Fibroblast of the conjunctiva (primary cell): ENCODE data around the gene NLGN1.
"Not testable (repeated sequence)": the region's sequence is repeated elsewhere in the genome, so short reads cannot be mapped to it uniquely, and the experiment has no call there.

ENCODE experiments used
- DNase-seq: peaks from one replicate; pipeline ENCODE4 v3.0.0-alpha.2; 2010; ENCODE audit warnings: low read depth

The NLGN1 gene

GRCh38 chr3:173430576-173430975 is 33.0 kb downstream of the NLGN1 start:
- DNase-seq = no peak

DNA sequence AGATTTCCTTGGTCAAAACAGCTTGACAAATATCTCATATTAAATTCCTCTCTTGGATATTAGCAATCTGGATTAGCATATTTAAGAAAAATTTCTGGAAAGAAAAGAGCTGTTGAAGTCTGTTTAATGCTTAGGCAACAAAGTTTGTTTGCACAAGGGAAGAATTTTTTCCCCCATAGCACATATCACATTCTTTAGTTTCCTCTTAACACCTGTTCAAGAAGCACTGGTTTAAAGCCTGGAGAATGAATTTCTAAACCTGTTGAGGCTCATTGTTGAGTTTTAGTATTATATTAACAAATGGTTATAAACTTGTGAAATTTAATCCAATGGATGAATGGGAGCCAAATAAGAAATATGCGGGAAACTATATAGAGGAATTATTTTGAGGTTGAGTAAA is 41.5 kb downstream of the NLGN1 start:
- DNase-seq = no peak

- DNase-seq = no peak
Observed at GRCh38 chr3:173440514-173440913, 43.0 kb downstream of the NLGN1 start.

DNA sequence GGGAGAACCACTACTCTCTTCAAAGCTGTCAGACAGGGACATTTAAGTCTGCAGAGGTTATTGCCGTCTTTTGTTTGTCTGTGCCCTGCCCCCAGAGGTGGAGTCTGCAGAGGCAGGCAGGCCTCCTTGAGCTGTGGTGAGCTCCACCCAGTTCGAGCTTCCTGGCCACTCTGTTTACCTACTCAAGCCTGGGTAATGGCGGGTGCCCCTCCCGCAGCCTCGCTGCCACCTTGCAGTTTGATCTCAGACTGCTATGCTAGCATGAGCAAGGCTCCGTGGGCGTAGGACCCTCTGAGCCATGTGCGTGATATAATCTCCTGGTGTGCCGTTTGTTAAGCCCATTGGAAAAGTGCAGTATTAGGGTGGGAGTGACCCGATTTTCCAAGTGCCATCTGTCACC is 54.0 kb downstream of the NLGN1 start:
- not testable (repeated sequence) for DNase-seq

- no peak for DNase-seq
Observed at GRCh38 chr3:173463250-173463649, 65.7 kb downstream of the NLGN1 start.

- DNase-seq = peak; percentile 38
Observed at GRCh38 chr3:173465112-173465511, 67.6 kb downstream of the NLGN1 start.

GRCh38 chr3:173465898-173466678 is 68.5 kb downstream of the NLGN1 start:
- no peak for DNase-seq

DNA sequence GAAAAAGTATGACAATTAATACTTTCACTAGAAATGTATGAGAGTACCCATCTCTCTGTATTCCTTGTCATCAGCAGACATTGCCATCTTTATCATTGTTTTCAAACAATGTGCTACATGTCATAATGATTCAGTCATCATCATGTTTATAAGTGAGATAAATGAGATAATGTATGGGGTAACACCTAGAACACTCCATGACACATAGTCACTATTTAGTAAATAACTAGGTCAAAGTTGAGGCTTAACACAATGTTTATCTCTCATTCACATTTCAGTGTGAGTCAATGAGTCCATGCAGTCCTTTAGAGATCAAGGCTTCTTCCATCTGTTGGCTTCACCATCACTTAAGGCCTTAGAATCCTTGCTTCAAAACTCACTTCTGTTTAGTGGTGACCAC is 70.0 kb downstream of the NLGN1 start:
- no peak for DNase-seq

DNA sequence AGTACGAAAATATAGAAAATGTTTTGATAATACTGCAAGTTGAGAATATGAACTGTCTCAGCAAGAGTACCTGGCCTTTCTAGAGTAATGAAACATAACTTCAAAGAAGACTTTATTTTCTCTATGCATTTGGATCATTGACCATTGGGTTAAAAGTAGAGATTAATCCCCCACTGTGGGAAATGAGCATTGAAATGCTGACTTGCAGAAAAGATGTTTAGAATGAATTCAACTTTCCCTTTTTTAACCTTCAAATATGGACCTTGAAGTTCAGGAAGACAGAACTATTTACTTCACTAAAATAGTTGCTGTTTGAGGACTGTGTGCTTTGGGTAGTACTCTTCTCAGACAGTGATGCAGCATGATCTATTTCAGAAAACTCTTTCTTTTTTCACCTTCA is 75.7 kb downstream of the NLGN1 start:
- no peak for DNase-seq

GRCh38 chr3:173479301-173479700 is 81.8 kb downstream of the NLGN1 start:
- DNase-seq = no peak

DNA sequence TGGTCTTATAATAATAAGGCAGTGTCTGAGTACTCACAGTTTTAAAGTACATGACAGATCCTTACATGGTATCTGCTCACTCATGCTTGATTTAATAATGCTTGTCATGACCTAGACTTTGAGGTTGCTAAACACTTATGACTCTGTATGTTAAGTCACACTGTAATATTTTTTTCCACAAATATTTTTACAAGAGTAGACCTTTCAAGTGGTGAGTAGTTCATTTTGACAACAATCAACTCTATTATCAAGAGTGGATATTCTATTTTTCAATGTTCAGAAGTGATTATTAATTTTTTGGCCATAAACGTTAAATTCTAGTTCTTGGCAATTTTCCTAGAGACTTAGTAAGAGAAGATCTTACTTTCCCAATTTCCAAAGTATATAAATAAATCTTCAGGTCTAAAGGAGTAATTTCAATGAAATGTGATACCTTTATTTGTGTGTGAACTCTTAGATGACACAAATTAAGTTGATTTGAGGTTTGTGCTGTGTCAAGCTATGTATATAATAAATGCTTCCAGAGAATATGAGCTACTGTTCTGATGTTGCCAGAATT is 104.5 kb downstream of the NLGN1 start:
- DNase-seq = no peak

GRCh38 chr3:173502983-173503568 is 105.5 kb downstream of the NLGN1 start:
- peak; percentile 20 for DNase-seq

- no peak for DNase-seq
Observed at GRCh38 chr3:173510565-173510964, 113.0 kb downstream of the NLGN1 start.

GRCh38 chr3:173513123-173513522 is 115.6 kb downstream of the NLGN1 start:
- no peak for DNase-seq

DNA sequence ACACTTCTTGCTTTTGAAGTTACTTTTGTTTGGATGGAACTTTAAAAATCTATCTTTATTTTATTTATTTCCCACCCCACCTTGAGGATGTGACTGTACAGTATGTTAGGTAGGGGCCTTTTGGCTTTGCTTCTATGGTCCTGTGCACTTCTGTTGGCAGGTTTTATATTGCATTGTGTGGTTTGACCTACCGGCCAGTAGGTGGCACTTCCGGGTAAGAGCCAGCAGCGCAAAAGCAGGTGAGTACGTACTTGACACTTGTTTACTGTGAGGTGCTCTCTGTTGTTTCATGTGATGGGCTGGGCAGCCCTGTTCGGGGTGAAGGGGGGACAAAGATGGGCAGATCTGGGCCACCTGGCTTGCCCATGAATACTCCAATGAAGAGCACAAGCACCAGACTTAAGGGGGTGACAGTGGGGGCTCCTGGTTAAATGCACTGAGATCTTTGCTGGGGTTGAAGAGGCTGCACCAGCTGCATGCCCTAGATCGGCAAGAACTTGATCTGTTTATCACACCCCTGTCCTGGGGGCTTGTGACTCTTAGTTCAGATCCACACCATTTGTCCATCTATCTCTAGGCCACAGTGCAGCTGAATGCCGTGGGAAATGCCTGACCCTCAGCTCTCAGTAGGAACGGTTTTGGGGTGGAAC is 131.6 kb downstream of the NLGN1 start:
- peak; percentile 6 for DNase-seq

DNA sequence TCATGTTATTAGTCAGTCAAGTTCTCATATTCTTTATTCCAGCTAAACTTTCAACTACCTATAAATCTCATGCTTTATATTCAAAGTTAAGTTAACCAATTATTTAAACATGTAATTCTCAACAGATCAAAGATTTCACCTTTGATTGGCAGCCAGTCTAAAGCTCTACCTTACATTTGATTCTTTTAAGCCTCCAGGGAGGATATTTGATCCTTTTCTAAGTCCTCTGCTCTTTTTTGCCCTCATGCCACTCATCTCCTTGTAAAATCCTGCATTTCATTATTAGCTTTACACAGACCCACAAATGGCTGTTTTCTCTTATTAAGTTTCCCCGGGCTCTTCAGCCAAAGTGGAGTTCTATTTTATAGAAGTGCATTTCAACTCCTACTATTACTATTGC is 134.1 kb downstream of the NLGN1 start:
- DNase-seq = no peak

- DNase-seq = no peak
Observed at GRCh38 chr3:173538410-173538809, 140.9 kb downstream of the NLGN1 start.

DNA sequence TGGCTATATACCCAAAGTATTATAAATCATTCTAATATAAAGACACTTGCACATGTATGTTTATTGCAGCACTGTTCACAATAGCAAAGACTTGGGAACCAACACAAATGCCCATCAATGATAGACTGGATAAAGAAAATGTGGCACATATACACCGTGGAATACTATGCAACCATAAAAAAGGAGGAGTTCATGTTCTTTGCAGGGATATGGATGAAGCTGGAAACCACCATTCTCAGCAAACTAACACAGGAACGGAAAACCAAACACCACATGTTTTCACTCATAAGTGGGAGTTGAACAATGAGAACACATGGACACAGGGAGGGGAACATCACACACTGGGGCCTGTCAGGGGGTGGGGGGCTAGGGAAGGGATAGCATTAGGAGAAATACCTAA is 148.0 kb downstream of the NLGN1 start:
- DNase-seq = not testable (repeated sequence)

- DNase-seq = no peak
Observed at GRCh38 chr3:173547070-173547469, 149.5 kb downstream of the NLGN1 start.

- no peak for DNase-seq
Observed at GRCh38 chr3:173548261-173548660, 150.7 kb downstream of the NLGN1 start.

GRCh38 chr3:173552526-173552925 is 155.0 kb downstream of the NLGN1 start:
- DNase-seq = no peak

DNA sequence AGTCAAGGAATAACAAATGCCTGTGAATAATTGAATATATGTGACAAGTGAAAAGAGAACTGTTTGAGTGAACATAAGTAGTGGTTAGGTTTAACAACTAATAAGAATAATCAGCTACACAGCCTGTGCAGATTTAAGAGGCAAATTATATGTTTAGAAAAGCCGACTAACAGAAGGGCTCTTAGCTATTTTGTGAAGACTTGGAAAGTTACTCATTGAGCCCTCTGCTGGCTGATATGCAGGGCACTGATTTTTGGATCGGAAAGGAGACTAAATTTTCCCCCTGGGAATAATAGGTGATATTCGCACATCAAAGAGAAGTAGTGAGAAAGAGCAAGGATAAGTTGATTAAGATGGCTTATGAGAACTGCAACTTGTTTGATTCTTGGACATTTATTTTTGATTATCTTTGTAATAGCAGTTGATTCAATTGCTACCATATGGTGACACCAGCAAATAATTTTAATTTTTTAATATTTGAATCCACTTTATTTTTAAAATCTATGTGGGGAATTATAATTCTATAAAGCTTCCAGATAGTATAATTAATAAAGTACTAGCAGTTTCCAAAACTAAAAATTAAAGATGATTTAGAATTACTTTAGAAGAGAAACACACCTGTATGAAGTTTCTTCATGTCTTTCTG is 156.2 kb downstream of the NLGN1 start:
- peak; percentile 29 for DNase-seq

DNA sequence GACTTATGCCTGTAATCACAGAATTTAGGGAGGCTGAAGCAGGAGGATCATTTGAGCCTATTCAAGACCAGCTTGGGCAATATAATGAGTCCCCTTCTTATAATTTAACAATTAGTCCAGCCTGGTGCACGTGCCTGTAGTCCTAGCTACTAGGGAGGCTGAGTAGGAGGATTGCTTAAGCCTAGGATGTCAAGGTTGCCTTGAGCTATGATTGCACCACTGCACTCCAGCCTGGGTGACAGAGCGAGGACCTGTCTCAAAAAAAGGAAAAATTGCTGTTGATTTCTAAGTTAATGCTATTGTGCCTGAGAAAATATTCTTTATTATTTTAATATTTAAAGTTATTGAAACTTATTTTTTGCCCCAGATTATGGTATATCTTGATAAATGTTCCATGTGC is 159.0 kb downstream of the NLGN1 start:
- DNase-seq = no peak
